Glutamatergic neuron (in vitro differentiated cells): ENCODE measurements around the gene TM2D3. TPM values are rescaled to one million over a fixed set of nuclear protein-coding genes. Genes with fewer than 3 reads are reported as not detected.
A peak's percentile ranks its signal among the peaks of the same experiment; 100 is the strongest.

ENCODE experiments used
- DNase-seq: peaks from one replicate; pipeline ENCODE4 v3.0.0; 2022
- H3K27ac Mint-ChIP-seq: one replicate; pipeline ENCODE4 v1.8.0; 2020; ENCODE audit warnings: mild to moderate bottlenecking, mixed read lengths, inconsistent platforms; ENCODE audit not compliant: unreplicated experiment
- H3K27me3 Mint-ChIP-seq: one replicate; pipeline ENCODE4 v1.8.0; 2020; ENCODE audit warnings: mild to moderate bottlenecking, moderate library complexity, mixed read lengths, inconsistent platforms; ENCODE audit not compliant: unreplicated experiment
- H3K36me3 Mint-ChIP-seq: one replicate; pipeline ENCODE4 v1.8.0; 2020; ENCODE audit warnings: mild to moderate bottlenecking, mixed read lengths, inconsistent platforms; ENCODE audit not compliant: unreplicated experiment
- H3K4me1 Mint-ChIP-seq: one replicate; pipeline ENCODE4 v1.8.0; 2020; ENCODE audit warnings: mild to moderate bottlenecking, low read depth, mixed read lengths, inconsistent platforms; ENCODE audit not compliant: unreplicated experiment
- H3K4me3 Mint-ChIP-seq: one replicate; pipeline ENCODE4 v1.8.0; 2020; ENCODE audit warnings: mild to moderate bottlenecking, mixed read lengths, inconsistent platforms; ENCODE audit not compliant: unreplicated experiment
- H3K9me3 Mint-ChIP-seq: one replicate; pipeline ENCODE4 v1.8.0; 2020; ENCODE audit warnings: mild to moderate bottlenecking, moderate library complexity, mixed read lengths, inconsistent platforms; ENCODE audit not compliant: unreplicated experiment
- total RNA-seq: library from RNA; stranded (reverse); fragmentation: NEBNext Ultra II Directional; extraction: Animal tissue kit (Norgen Biotek cat#: 25700); gene quantifications from one replicate; pipeline ENCODE4 v1.2.1, GENCODE V29; 2021; ENCODE audit not compliant: unreplicated experiment
- TF ChIP-seq, protein P1 (sequence below): fragments of 200-600 bp; sonication (generic); IDR thresholded peaks from one replicate; pipeline ENCODE4 v1.5.0; 2021; ENCODE audit not compliant: partially characterized antibody, unreplicated experiment

The TM2D3 gene
- total RNA-seq, 1 donor from 2014 or later = 58.6 TPM

DNA sequence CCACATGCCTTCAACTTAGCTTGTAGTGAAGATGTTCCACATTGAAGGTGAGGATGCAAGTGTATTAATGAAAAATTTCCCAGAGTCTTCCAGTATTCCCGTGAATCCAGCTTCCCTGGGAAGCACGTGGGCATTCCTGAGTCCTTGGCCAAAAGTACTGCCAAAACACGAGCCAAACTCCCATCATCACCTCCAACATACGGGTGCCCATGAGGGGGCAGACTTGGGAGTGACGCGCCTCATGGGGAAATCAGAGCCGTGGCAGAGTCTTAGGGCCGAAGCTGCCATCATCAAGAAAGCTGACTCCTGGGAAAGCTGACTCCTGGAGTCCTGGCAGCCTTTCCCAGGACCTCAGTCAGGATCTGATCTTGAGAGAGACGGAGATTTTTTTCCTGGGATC lies 20.1 kb upstream of the TM2D3 start:
- Mint-ChIP-seq H3K27me3 (peaks cover 7% of the 10 kb centered on the region), H3K4me3 (no peak overlapping the region), H3K27ac (no peak overlapping the region), H3K9me3 (peaks cover 6% of the 10 kb centered on the region), H3K4me1 (peaks cover 12% of the 10 kb centered on the region), H3K36me3 (peaks cover 12% of the 10 kb centered on the region)
- TF ChIP-seq, protein P1, sequence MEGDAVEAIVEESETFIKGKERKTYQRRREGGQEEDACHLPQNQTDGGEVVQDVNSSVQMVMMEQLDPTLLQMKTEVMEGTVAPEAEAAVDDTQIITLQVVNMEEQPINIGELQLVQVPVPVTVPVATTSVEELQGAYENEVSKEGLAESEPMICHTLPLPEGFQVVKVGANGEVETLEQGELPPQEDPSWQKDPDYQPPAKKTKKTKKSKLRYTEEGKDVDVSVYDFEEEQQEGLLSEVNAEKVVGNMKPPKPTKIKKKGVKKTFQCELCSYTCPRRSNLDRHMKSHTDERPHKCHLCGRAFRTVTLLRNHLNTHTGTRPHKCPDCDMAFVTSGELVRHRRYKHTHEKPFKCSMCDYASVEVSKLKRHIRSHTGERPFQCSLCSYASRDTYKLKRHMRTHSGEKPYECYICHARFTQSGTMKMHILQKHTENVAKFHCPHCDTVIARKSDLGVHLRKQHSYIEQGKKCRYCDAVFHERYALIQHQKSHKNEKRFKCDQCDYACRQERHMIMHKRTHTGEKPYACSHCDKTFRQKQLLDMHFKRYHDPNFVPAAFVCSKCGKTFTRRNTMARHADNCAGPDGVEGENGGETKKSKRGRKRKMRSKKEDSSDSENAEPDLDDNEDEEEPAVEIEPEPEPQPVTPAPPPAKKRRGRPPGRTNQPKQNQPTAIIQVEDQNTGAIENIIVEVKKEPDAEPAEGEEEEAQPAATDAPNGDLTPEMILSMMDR = no peak
- DNase-seq = no peak

- Mint-ChIP-seq H3K9me3 (peaks cover 3% of the 10 kb centered on the region), H3K27me3 (no peaks in the 10 kb centered on the region), H3K36me3 (peaks cover 19% of the 10 kb centered on the region), H3K27ac (no peak overlapping the region), H3K4me3 (no peak overlapping the region), H3K4me1 (no peaks in the 10 kb centered on the region)
- no peak for DNase-seq
- TF ChIP-seq, protein P1 = no peak
These were observed 17.6 kb upstream of the TM2D3 start for GRCh38 chr15:101669744-101670143.

GRCh38 chr15:101667881-101668280 lies 15.7 kb upstream of the TM2D3 start:
- Mint-ChIP-seq H3K36me3 (peaks cover 13% of the 10 kb centered on the region), H3K4me1 (no peaks in the 10 kb centered on the region), H3K4me3 (no peak overlapping the region), H3K9me3 (peaks cover 3% of the 10 kb centered on the region), H3K27me3 (no peaks in the 10 kb centered on the region), H3K27ac (no peak overlapping the region)
- no peak for DNase-seq
- TF ChIP-seq, protein P1 = no peak

GRCh38 chr15:101664303-101664913 lies 12.2 kb upstream of the TM2D3 start:
- H3K27me3 Mint-ChIP-seq = no peaks in the 10 kb centered on the region
- no peak for DNase-seq
- peaks cover 3% of the 10 kb centered on the region for H3K9me3 Mint-ChIP-seq
- no peak overlapping the region for H3K4me3 Mint-ChIP-seq
- peaks cover 1% of the 10 kb centered on the region for H3K4me1 Mint-ChIP-seq
- H3K27ac Mint-ChIP-seq = no peak overlapping the region
- TF ChIP-seq, protein P1 = peak; percentile 19
- peaks cover 13% of the 10 kb centered on the region for H3K36me3 Mint-ChIP-seq

- no peak overlapping the region for H3K27ac Mint-ChIP-seq
- TF ChIP-seq, protein P1 = no peak
- H3K4me3 Mint-ChIP-seq = no peak overlapping the region
- no peak for DNase-seq
- peaks cover 6% of the 10 kb centered on the region for H3K36me3 Mint-ChIP-seq
- peaks cover 3% of the 10 kb centered on the region for H3K9me3 Mint-ChIP-seq
- peaks cover 7% of the 10 kb centered on the region for H3K4me1 Mint-ChIP-seq
- no peaks in the 10 kb centered on the region for H3K27me3 Mint-ChIP-seq
These were observed 10.0 kb upstream of the TM2D3 start for GRCh38 chr15:101662203-101662602.
